Amniotic stem cell (primary cell): ENCODE measurements around the gene STARD9.
"Not testable (repeated sequence)": the region's sequence is repeated elsewhere in the genome, so short reads cannot be mapped to it uniquely, and the experiment has no call there.

Experiments
- DNase-seq: peaks from one replicate; lab custom pipeline; 2025; lab: John Stamatoyannopoulos, UW

STARD9 gene

GRCh38 chr15:42575188-42576039, at the start of gene STARD9:
Gene STARD9, plus strand, starts transcription at chr15:42575606. Its CDS starts 110 bp downstream, at chr15:42575716.
- peak; percentile 97 for DNase-seq

DNA sequence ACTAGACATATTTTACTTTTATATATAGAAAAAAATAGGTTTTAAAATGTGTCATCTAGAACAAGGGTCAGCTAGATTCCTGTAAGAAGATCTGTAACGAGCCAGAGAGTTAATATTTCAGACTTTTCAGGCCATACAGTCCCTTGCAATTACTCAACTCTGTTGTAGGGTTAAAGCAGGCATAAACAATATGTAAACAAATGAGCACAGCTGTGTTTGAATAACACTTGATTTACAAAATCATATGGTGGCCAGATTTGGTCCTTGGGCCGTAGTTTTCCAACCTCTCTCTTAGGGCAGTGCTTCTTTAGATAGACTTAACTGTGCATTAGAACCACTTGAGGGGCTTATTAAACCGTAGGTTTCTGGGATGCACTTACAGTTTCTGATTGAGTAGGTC, 46.4 kb upstream of the STARD9 start:
- no peak for DNase-seq

GRCh38 chr15:42533246-42533645, 42.2 kb upstream of the STARD9 start:
- no peak for DNase-seq

DNA sequence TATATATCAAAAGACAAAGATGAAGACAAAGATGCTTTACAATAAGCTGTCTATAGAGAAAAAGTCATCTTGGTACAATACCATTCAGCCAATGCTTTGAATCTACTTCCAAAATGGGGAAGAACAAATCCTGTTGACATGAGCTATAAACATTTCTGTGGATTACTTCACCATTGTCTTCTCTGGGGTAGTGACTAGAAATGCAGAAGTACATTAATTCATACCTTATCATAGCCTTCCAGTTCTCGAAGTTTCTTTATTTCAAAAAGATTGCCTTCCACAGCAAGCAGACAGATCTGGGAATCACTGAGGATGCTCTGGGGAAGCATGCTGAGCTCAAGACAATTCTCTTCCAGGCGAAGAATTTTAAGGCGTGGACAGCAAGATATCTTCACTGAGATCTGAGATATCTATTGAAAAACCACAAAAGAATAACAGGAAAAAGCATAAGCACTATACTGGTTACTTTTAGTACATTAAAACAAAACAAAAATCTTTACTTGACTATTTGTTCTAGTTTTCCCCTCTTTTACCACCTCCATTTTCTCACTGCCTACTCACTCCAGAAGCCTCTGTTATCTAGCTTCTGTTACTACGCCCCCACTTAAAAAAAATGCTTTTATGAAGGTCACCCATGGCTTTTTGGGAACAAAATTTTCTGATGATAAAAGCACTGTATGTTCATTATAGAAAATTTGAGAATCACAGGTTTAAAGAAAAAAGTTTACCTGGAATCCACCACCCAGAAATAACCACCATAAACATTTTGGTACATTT, 30.4 kb upstream of the STARD9 start:
- DNase-seq: no peak

GRCh38 chr15:42547918-42548248, 27.5 kb upstream of the STARD9 start:
- DNase-seq: no peak

GRCh38 chr15:42548249-42549031, 27.0 kb upstream of the STARD9 start, which contains the start of the genes HAUS2 and LRRC57:
Gene HAUS2, plus strand, starts transcription at chr15:42548838. Its CDS starts 35 bp downstream, at chr15:42548873.
Gene LRRC57, minus strand, starts transcription at chr15:42548793. Its CDS starts 359 bp downstream, at chr15:42548434.
- no peak for DNase-seq

- no peak for DNase-seq
These were observed 26.3 kb upstream of the STARD9 start for GRCh38 chr15:42549032-42549491.

DNA sequence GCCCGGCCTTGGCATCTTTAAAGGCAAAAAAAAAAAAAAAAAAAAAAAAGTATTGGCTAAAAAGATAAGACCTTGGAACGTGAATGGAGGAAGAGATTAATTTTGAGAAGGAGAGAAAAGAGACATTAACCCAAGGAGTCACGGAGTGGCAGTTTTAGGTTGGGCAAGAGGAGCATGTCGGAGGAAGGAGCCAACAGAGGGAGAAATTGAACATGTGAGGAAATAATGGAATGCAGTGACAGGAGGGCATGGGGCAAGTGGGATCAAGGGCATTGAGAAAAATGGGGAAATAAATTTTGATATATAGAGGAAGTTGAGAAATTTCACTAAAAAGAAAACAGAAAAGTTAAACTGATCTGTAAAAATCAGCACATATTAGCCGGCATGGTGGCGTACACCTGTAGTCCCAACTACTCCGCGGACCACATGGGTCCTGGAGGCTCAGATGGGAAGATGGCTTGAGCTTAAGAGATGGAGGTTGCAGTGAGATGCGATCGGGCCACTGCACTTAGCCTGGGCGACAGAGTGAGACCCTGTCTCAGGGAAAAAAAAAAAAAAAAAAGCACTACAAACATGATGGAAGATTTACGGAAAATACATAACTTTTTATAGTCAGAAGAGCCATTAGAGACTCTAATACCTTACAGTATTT, 25.5 kb upstream of the STARD9 start:
- DNase-seq: no peak

GRCh38 chr15:42553554-42553953, 21.9 kb upstream of the STARD9 start:
- no peak for DNase-seq

GRCh38 chr15:42556550-42557207, 18.7 kb upstream of the STARD9 start:
- DNase-seq: not testable (repeated sequence)

DNA sequence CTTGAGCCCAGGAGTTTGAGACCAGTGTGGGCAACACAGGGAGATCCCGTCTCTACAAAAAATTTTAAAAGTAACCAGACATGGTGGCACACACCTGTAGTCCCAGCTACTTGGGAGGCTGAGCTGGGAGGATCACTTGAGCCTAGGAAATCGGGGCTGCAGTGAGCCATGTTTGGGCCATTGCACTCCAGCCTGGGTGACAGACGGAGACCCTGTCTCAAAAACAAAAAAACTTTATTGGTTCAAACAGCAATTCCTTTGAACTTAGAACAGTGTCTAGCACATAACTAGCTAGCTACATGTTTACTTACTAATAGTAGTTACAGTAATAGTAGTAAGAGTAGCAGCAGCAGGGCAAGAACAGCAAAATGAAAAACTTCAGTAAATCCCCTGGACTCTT, 16.7 kb upstream of the STARD9 start:
- DNase-seq: no peak

GRCh38 chr15:42576040-42576594, 711 bp downstream of the STARD9 start:
- DNase-seq: no peak

DNA sequence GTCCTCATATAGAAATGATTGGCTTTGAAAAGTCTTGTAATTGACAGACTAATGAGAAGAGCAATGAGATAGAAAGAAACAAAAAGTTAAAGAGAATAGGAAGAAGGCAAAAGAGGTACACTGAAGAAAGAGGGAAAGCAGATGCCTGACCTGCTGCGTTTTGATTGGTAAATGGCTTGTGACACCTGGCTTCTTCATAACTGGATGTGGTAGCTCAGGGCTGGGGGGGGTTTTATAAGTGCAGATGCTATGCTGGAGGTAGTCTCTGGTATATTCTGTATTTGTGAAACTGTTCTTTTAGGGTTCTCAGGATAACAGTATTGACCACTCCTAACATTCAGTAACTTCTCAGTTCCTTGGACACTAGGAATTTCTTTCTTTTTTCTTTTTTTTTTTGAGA, 1.4 kb downstream of the STARD9 start:
- DNase-seq: no peak

GRCh38 chr15:42577514-42578031, 2.2 kb downstream of the STARD9 start:
- DNase-seq: no peak

DNA sequence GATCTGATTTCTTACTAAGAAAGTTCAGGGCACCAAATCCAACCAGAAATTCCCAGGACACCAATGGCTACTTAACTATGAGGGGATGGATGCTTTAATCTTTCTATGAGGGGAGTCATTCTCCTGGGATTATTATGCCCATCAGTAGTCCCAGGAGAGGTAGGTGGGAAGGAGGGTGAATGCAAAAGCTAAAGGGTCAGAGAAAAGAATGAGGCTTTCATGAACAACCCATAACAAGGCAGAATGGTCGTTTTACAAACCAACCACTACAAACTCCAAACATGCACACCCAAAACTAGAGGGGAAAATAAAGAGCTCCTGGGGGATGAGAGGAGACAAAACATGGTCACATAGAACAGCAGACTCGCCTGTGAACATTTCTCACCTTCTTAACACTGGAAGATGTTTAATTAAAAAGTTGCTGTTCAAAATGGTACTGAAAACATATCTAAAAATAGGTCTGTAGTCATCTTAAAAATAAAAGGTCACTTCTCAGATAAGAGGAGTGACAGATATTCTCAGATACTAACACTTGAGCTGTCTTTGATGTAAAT, 3.7 kb downstream of the STARD9 start:
- DNase-seq: no peak

GRCh38 chr15:42581272-42581730, 5.9 kb downstream of the STARD9 start:
- DNase-seq: peak; percentile 70

DNA sequence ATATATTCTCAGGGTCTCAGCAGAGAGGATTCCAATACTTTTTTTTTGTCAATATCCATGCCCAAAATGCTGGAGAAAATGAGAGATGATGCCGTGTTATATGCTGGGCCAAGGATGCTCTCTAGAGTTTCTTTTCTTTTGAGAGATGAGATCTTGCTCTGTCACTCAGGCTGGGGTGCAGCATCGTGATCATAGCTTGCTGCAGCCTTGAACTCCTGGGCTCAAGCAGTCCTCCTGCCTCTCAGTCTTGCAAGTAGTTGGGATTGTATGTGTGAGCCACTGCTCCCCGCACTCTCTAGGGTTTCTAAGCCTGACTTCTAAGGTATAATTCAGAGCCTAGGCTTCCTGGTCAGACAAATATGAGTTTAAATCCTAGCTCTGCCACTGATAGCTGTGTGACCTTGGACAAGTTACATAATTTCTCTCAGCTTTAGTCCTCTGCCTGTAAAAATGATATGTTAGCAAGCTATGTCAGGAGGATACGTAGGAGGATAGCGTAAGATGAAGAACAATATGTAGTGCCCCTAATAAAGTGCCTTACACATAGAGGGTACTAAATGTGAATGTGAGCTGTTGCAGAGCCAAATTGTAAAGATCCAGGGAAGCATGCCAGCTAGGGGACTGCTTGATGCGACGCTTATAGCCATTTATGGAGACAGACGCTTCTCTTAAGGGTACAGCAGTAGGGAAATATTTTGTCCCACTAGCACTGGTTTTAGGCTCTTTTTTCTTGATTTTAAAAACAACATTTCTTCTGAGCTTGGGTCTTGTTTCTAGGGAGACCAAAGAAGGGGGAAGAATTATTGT, 7.4 kb downstream of the STARD9 start:
- DNase-seq: no peak

DNA sequence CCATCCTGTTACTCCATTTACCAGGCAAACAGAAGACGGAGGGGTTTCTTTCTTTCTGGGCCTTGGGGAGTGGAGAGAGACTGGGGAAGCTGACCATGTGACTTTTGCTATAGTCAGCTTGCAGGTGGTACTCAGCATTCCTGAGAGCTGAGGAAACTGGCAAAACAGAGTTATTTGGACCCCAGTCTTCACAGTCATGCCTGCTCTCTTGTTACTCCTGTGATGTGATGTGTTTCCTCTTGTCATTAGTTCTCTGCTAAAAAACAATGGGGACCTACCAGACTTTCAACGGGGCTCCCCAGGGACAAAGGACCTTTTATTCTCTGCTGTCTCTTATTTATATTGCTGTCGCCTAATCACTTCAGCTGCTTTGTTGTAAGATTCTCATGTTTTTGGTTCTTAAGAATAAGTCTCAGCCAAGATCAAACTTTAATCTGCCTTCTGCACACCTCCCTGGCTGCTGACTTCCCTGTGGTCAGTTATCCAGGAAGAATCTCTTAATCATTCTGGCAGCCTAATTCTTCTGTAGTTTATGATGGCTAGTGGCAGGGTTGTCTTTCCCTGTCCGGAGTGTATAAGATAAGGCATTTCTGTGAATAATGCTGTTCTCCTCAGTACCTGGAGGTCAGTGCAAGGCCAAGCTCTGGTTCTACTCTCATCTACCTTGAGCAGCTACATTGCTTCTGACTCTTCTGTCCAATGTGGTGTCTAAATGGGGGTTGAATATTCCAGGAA, 8.8 kb downstream of the STARD9 start:
- no peak for DNase-seq
